Lower lobe of right lung (tissue), 2 donors: ENCODE measurements around the gene RASSF8. TPM values are rescaled to one million over a fixed set of nuclear protein-coding genes. Genes with fewer than 3 reads are reported as not detected.

ENCODE experiments used
- ATAC-seq, 2 donors: fragments of 200-7000 bp; cut with Tn5 transposase; one replicate each; pipeline ENCODE4 v1.9.1; 2020 to 2022; ENCODE audit warnings: mild to moderate bottlenecking in 2 of 2, moderate library complexity in 2 of 2
- DNase-seq: peaks from one replicate; pipeline ENCODE4 v3.0.0-alpha.2; 2020
- H3K27ac ChIP-seq: fragments of 200-600 bp; one replicate; pipeline ENCODE4 v1.8.0; 2022
- H3K27me3 ChIP-seq: fragments of 200-600 bp; one replicate; pipeline ENCODE4 v1.8.0; 2022; ENCODE audit warnings: low read depth
- H3K36me3 ChIP-seq: fragments of 200-600 bp; one replicate; pipeline ENCODE4 v1.8.0; 2022; ENCODE audit warnings: mild to moderate bottlenecking
- H3K4me1 ChIP-seq: fragments of 200-600 bp; one replicate; pipeline ENCODE4 v1.8.0; 2022
- H3K4me3 ChIP-seq: fragments of 200-600 bp; one replicate; pipeline ENCODE4 v1.8.0; 2022; ENCODE audit warnings: mild to moderate bottlenecking
- H3K9me3 ChIP-seq: fragments of 200-600 bp; one replicate; pipeline ENCODE4 v1.8.0; 2022
- CTCF ChIP-seq: fragments of 200-600 bp; IDR thresholded peaks from one replicate; pipeline ENCODE4 v1.8.0; 2022; ENCODE audit warnings: antibody characterized with exemption, mild to moderate bottlenecking
- intact Hi-C: fragments of 100-400 bp; cut with DNase I; formaldehyde crosslinking; loops from one replicate; pipeline ENCODE4 v1.11.0; 2022
- total RNA-seq: library from RNA; stranded (reverse); fragmentation: NEBNext Ultra II Directional; extraction: Animal tissue kit (Norgen Biotek cat#: 25700); gene quantifications from one replicate; pipeline ENCODE4 v1.2.1, GENCODE V29; 2021
- donor health status: DM: no; HTN: yes; CAD: no; lungs with severe emphysema.

The RASSF8 gene
- total RNA-seq, 1 donor from 2014 or later, result 62.1 TPM

GRCh38 chr12:26065451-26065850 lies 107.0 kb downstream of the RASSF8 start:
- H3K4me1 ChIP-seq, result no peaks in the 10 kb centered on the region
- H3K27me3 ChIP-seq, result no peaks in the 10 kb centered on the region
- ATAC-seq, result no peak
- no peak overlapping the region for H3K4me3 ChIP-seq
- TF ChIP-seq CTCF, result no peak
- H3K9me3 ChIP-seq, result no peaks in the 10 kb centered on the region
- no peaks in the 10 kb centered on the region for H3K36me3 ChIP-seq
- no peak overlapping the region for H3K27ac ChIP-seq
- DNase-seq, result no peak
- intact Hi-C loops, result no loop called here

- DNase-seq (no peak), ATAC-seq (no peak)
- no peaks in the 10 kb centered on the region for H3K4me1 ChIP-seq
- H3K4me3 ChIP-seq, result no peak overlapping the region
- intact Hi-C loops, result no loop called here
- H3K36me3 ChIP-seq, result no peaks in the 10 kb centered on the region
- no peaks in the 10 kb centered on the region for H3K27me3 ChIP-seq
- H3K27ac ChIP-seq, result no peak overlapping the region
- H3K9me3 ChIP-seq, result no peaks in the 10 kb centered on the region
- TF ChIP-seq CTCF, result no peak
Measured at GRCh38 chr12:26068503-26068902, 110.0 kb downstream of the RASSF8 start.

- Histone ChIP-seq H3K4me3 (no peak overlapping the region), H3K9me3 (no peaks in the 10 kb centered on the region), H3K27ac (no peak overlapping the region), H3K36me3 (no peaks in the 10 kb centered on the region), H3K27me3 (no peaks in the 10 kb centered on the region), H3K4me1 (no peaks in the 10 kb centered on the region)
- no peak for ATAC-seq
- no peak for TF ChIP-seq CTCF
- intact Hi-C loops, result no loop called here
- DNase-seq, result no peak
Measured at GRCh38 chr12:26069796-26070195, 111.3 kb downstream of the RASSF8 start.

- Histone ChIP-seq H3K36me3 (no peaks in the 10 kb centered on the region), H3K27me3 (no peaks in the 10 kb centered on the region), H3K9me3 (no peaks in the 10 kb centered on the region), H3K4me1 (no peaks in the 10 kb centered on the region), H3K4me3 (no peak overlapping the region), H3K27ac (no peak overlapping the region)
- intact Hi-C loops, result no loop called here
- DNase-seq, result no peak
- no peak for TF ChIP-seq CTCF
- no peak for ATAC-seq
Measured at GRCh38 chr12:26077915-26078702, 119.6 kb downstream of the RASSF8 start.

GRCh38 chr12:26080911-26081310 lies 122.4 kb downstream of the RASSF8 start:
- intact Hi-C loops, result no loop called here
- ATAC-seq, result peak; percentile 24 to 50
- DNase-seq, result no peak

More at GRCh38 chr12:26080911-26081310, 122.4 kb downstream of the RASSF8 start:
- H3K27ac ChIP-seq, result no peak overlapping the region
- no peaks in the 10 kb centered on the region for H3K4me1 ChIP-seq
- no peaks in the 10 kb centered on the region for H3K9me3 ChIP-seq
- no peaks in the 10 kb centered on the region for H3K27me3 ChIP-seq
- no peak for TF ChIP-seq CTCF
- no peaks in the 10 kb centered on the region for H3K36me3 ChIP-seq
- H3K4me3 ChIP-seq, result no peak overlapping the region
